Caco-2 (cell line): Measurements from ENCODE around the gene KRTAP5-4. TPM values are rescaled to one million over a fixed set of nuclear protein-coding genes. Genes with fewer than 3 reads are reported as not detected.
"Not testable (repeated sequence)": the region's sequence is repeated elsewhere in the genome, so short reads cannot be mapped to it uniquely, and the experiment has no call there.

Source experiments
- BruUV-seq: library from RNA; stranded (reverse); fragments of 400-500 nt; replicated peaks from 2 replicates; lab custom pipeline; 2021; lab: Mats Ljungman, UMichigan
- CTCF ChIA-PET: fragments of 300-600 bp; sonication (Branson Sonifier 250); formaldehyde crosslinking; loops from one replicate; lab custom pipeline; 2022; ENCODE audit warnings: antibody characterized with exemption; lab: Charles Lee
- POLR2A ChIA-PET: fragments of 300-600 bp; sonication (Branson Sonifier 250); formaldehyde crosslinking; loops from one replicate; lab custom pipeline; 2022; ENCODE audit warnings: antibody characterized with exemption; lab: Charles Lee
- DNase-seq, 2 experiments: peaks; one replicate each; pipeline versions ENCODE4 v3.0.0 to v3.0.0-alpha.2; 2020 to 2022
- H3K27me3 ChIP-seq: replicated peaks from 2 replicates; pipeline ENCODE4 v1.6.0; 2011; ENCODE audit warnings: low read length; ENCODE audit not compliant: control insufficient read depth, insufficient read depth
- H3K36me3 ChIP-seq: 2 replicates; pipeline ENCODE4 v1.5.1; 2011; ENCODE audit warnings: low read length; ENCODE audit not compliant: control insufficient read depth, insufficient read depth
- H3K4me1 ChIP-seq: fragments of 250-450 bp; sonication (Bioruptor Pico); 2 replicates; pipeline ENCODE4 v1.5.1; 2020; ENCODE audit warnings: mild to moderate bottlenecking
- H3K4me3 ChIP-seq: 2 replicates; pipeline ENCODE4 v1.5.1; 2011; ENCODE audit warnings: low read depth, mild to moderate bottlenecking, control low read depth, low read length
- H3K9me3 ChIP-seq: fragments of 250-450 bp; sonication (Bioruptor Pico); 2 replicates; pipeline ENCODE4 v1.5.1; 2020; ENCODE audit warnings: mild to moderate bottlenecking, moderate library complexity
- H3K27ac Mint-ChIP-seq: one replicate; pipeline ENCODE4 v1.8.0; 2022; ENCODE audit warnings: mixed read lengths; ENCODE audit not compliant: unreplicated experiment
- H3K27me3 Mint-ChIP-seq: one replicate; pipeline ENCODE4 v1.8.0; 2022; ENCODE audit warnings: mixed read lengths; ENCODE audit not compliant: insufficient read depth, unreplicated experiment
- H3K36me3 Mint-ChIP-seq: one replicate; pipeline ENCODE4 v1.8.0; 2022; ENCODE audit warnings: mild to moderate bottlenecking, mixed read lengths; ENCODE audit not compliant: insufficient read depth, unreplicated experiment
- H3K4me1 Mint-ChIP-seq: one replicate; pipeline ENCODE4 v1.8.0; 2022; ENCODE audit warnings: low read depth, mixed read lengths; ENCODE audit not compliant: unreplicated experiment
- H3K4me3 Mint-ChIP-seq: one replicate; pipeline ENCODE4 v1.8.0; 2022; ENCODE audit warnings: mild to moderate bottlenecking, moderate library complexity, mixed read lengths; ENCODE audit not compliant: unreplicated experiment
- H3K9me3 Mint-ChIP-seq: one replicate; pipeline ENCODE4 v1.8.0; 2022; ENCODE audit warnings: mixed read lengths; ENCODE audit not compliant: unreplicated experiment
- intact Hi-C: fragments of 100-400 bp; cut with micrococcal nuclease; formaldehyde crosslinking; loops from one replicate; pipeline ENCODE4 v1.10.0; 2022; ENCODE audit not compliant: unreplicated experiment
- total RNA-seq: library from RNA; stranded (reverse); gene quantifications from 2 replicates; pipeline ENCODE4 v1.2.3, GENCODE V29; 2022
- TF ChIP-seq, protein P1 (sequence below), 2 experiments: fragments of 200-600 bp in 1 of 2; IDR thresholded peaks; 1 replicate in 1 of 2; 2 replicates in 1 of 2; pipeline versions ENCODE4 v1.5.1 to v1.8.0; 2011 to 2022; ENCODE audit warnings: antibody characterized with exemption in 1 of 2, control low read depth in 1 of 2, inconsistent platforms in 1 of 2, low read depth in 1 of 2, low read length in 1 of 2, mild to moderate bottlenecking in 1 of 2, moderate library complexity in 1 of 2; ENCODE audit not compliant: insufficient read depth in 1 of 2, severe bottlenecking in 1 of 2, unreplicated experiment in 1 of 2

Gene KRTAP5-4
- total RNA-seq, 1 experiment from 2014 or later: not detected

DNA sequence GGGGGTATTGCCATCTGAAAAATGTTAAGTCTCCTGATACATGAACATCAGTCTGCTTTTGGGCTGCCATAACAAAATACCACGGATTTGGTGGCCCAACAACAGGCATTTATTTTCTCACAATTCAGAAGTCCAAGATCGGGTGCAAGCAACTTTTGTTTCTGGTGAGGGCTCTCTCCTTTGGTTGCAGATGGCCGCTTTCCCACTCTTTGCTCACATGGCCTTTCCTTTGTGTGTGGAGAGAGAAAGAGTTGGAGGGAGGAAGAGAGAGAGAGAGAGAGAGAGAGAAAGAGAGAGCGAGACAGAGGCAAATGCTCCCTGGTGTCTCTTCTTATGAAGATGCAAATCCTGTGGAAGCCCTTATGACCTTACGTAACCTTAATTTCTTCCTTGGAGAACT, 21.3 kb downstream of the KRTAP5-4 start:
- Mint-ChIP-seq H3K27me3 (peaks cover 13% of the 10 kb centered on the region), H3K9me3 (no peaks in the 10 kb centered on the region), H3K36me3 (no peaks in the 10 kb centered on the region), H3K4me3 (no peak overlapping the region), H3K27ac (no peak overlapping the region), H3K4me1 (no peaks in the 10 kb centered on the region)
- no TSS peak for BruUV-seq
- intact Hi-C loops: no loop called here
- Histone ChIP-seq H3K9me3 (no peaks in the 10 kb centered on the region), H3K36me3 (no peaks in the 10 kb centered on the region), H3K4me1 (no peaks in the 10 kb centered on the region), H3K27me3 (no peaks in the 10 kb centered on the region; the same call in 1 of the 2 replicates), H3K4me3 (no peak overlapping the region)
- ChIA-PET POLR2A (no interaction called here), CTCF (no interaction called here)
- TF ChIP-seq, protein P1, sequence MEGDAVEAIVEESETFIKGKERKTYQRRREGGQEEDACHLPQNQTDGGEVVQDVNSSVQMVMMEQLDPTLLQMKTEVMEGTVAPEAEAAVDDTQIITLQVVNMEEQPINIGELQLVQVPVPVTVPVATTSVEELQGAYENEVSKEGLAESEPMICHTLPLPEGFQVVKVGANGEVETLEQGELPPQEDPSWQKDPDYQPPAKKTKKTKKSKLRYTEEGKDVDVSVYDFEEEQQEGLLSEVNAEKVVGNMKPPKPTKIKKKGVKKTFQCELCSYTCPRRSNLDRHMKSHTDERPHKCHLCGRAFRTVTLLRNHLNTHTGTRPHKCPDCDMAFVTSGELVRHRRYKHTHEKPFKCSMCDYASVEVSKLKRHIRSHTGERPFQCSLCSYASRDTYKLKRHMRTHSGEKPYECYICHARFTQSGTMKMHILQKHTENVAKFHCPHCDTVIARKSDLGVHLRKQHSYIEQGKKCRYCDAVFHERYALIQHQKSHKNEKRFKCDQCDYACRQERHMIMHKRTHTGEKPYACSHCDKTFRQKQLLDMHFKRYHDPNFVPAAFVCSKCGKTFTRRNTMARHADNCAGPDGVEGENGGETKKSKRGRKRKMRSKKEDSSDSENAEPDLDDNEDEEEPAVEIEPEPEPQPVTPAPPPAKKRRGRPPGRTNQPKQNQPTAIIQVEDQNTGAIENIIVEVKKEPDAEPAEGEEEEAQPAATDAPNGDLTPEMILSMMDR (IDR thresholded peaks at IDR 0.05; ENCODE audit: insufficient read depth in 1 of 2, low read depth in 1 of 2, low read length in 1 of 2, severe bottlenecking in 1 of 2, unreplicated experiment in 1 of 2): no peak
- DNase-seq: no peak

DNA sequence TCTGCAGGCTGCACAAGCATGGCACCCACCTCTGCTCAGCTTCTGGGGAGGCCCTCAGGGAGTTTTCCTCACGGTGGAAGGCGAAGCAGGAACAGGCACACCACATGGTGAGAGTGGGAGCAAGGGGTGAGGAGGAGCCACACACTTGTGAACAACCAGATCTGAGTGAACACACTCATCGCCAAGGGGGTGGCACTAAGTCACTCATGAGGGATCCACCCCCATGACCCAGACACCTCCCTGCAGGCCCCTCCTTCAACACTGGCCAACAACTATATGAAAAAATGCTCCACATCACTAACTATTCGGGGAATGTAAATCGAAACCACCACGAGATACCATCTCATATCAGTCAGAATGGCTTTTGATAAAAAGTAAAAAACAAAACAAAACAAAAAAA, 23.1 kb downstream of the KRTAP5-4 start:
- no TSS peak for BruUV-seq

DNA sequence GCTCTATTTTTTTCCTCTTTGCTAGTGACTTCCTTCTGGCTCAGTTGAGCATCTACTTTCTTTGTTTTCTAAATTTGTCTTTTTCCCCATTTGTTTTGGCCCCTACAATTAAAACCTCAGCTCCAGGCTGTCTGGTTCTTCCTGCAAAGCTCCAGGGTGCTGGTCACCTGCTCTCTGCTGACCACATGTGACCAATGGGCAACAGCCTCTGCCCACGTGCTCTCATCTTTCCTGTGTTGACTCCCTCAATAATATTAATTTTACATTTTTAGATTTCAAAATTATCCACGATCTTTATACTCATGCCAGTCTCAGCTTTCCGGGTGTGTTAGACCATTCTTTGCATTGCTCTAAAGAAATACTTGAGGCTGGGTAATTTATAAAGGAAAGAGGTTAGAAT, 23.5 kb downstream of the KRTAP5-4 start:
- BruUV-seq, H3K4me3 Mint-ChIP-seq, H3K4me3 ChIP-seq, H3K9me3 Mint-ChIP-seq, H3K36me3 ChIP-seq, DNase-seq, H3K4me1 Mint-ChIP-seq, H3K36me3 Mint-ChIP-seq, H3K27ac Mint-ChIP-seq, H3K4me1 ChIP-seq, H3K27me3 ChIP-seq, H3K9me3 ChIP-seq, intact Hi-C loops: not testable (repeated sequence)
- ChIA-PET POLR2A (interaction anchor here (0.7 kb wide), 1 partner anchor 511 kb away, joined by 4 read pairs; no protein-coding TSS in a partner anchor), CTCF (interaction anchor here (0.6 to 0.8 kb wide), 3 partner anchors 10 to 587 kb away, joined by 3 to 4 read pairs (median 4); no protein-coding TSS in a partner anchor)
- peaks cover 22% of the 10 kb centered on the region for H3K27me3 Mint-ChIP-seq

More for the DNA sequence above, 23.1 kb downstream of the KRTAP5-4 start:
- TF ChIP-seq, protein P1 (IDR thresholded peaks at IDR 0.05; ENCODE audit: insufficient read depth in 1 of 2, low read depth in 1 of 2, low read length in 1 of 2, severe bottlenecking in 1 of 2, unreplicated experiment in 1 of 2): no peak
- H3K27ac Mint-ChIP-seq: no peak overlapping the region
- H3K4me3 Mint-ChIP-seq: no peak overlapping the region
- ChIA-PET CTCF (interaction anchor here (0.8 kb wide), 1 partner anchor 24 kb away, joined by 4 read pairs; no protein-coding TSS in a partner anchor), POLR2A (interaction anchor here (0.7 kb wide), 1 partner anchor 510 kb away, joined by 4 read pairs; no protein-coding TSS in a partner anchor)
- no peaks in the 10 kb centered on the region for H3K4me1 Mint-ChIP-seq
- H3K4me3 ChIP-seq: no peak overlapping the region
- no peaks in the 10 kb centered on the region for H3K9me3 Mint-ChIP-seq
- no peaks in the 10 kb centered on the region; the same call in 1 of the 2 replicates for H3K27me3 ChIP-seq
- peaks cover 22% of the 10 kb centered on the region for H3K27me3 Mint-ChIP-seq
- no peak for DNase-seq
- H3K36me3 Mint-ChIP-seq: no peaks in the 10 kb centered on the region
- no peaks in the 10 kb centered on the region for H3K4me1 ChIP-seq
- no peaks in the 10 kb centered on the region for H3K36me3 ChIP-seq
- no peaks in the 10 kb centered on the region for H3K9me3 ChIP-seq
- intact Hi-C loops: no loop called here
